ENCODE results near the gene C20orf204.
"Not testable (repeated sequence)": the region's sequence is repeated elsewhere in the genome, so short reads cannot be mapped to it uniquely, and the experiment has no call there.

C20orf204 gene

DNA sequence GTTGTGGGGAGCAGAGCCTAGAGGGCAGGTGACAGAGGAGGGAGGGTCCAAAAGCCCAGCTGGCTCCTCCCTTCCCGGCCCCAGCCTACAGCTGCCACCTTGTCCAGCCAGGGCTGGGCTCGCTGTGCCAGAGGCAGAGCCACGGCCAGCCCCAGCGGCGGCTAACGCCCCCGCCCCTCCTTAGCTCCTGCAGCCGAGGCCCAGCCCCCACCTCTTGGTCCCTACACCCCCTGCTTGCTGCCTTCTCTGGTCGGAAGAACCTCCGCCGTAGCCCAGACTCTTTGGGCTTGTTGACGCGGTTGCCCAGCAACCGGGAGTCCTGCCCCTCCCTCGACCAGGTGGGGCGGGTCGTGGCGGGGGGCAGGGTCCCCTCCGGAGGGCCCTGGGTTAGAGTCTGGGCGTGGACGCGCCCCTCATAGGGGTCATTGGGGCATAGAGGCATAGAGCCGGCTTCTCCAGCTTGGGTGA lies 48.7 kb downstream of the C20orf204 start:
- no peak for DNase-seq

DNA sequence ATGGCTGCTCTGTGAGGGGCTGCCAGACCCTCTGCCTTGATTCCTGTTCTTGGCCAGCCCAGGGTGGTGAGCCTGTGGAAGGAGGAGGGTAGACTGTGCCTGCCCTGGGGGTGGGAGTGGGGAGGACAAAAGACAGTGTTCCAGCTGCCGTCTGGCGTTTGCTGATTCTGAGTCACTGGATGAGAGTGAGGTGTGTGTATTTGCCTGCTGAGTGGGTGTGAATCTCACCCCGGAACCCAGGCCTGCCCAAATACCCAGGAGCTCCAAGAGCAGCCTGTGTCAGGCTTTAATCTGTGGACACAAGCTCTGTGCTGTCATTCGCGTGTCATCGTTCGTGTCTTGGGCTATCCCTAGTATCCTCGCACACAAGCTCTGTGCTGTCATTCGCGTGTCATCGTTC lies 50.8 kb downstream of the C20orf204 start:
- DNase-seq: no peak

DNA sequence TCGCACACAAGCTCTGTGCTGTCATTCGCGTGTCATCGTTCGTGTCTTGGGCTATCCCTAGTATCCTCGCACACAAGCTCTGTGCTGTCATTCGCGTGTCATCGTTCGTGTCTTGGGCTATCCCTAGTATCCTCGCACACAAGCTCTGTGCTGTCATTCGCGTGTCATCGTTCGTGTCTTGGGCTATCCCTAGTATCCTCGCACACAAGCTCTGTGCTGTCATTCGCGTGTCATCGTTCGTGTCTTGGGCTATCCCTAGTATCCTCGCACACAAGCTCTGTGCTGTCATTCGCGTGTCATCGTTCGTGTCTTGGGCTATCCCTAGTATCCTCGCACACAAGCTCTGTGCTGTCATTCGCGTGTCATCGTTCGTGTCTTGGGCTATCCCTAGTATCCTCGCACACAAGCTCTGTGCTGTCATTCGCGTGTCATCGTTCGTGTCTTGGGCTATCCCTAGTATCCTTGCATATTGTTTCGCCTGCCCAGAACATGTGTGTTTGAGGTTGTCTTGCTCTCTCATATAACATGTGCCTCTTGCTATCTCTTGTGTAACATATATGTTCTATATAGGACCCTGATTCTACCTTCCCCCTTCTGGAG lies 51.3 kb downstream of the C20orf204 start:
- not testable (repeated sequence) for DNase-seq

DNA sequence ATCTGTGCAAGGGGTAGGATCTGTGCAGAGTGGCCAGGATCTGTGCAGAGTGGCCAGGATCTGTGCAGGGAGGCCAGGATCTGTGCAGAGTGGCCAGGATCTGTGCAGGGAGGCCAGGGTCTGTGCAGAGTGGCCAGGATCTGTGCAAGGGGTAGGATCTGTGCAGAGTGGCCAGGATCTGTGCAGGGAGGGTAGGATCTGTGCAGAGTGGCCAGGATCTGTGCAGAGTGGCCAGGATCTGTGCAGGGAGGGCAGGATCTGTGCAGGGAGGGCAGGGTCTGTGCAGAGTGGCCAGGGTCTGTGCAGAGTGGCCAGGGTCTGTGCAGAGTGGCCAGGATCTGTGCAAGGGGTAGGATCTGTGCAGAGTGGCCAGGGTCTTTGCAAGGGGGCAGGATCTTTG lies 52.6 kb downstream of the C20orf204 start:
- DNase-seq: not testable (repeated sequence)

Data from NCI-H446 treated with DMSO at 0.1 percent for 48 hours (cell line).